Stomach (tissue), 9 donors: ENCODE results near the gene UBE2Q2. TPM values are rescaled to one million over a fixed set of nuclear protein-coding genes. Genes with fewer than 3 reads are reported as not detected.

Experiments used
- DNase-seq, 2 donors: peaks; one replicate each; pipeline versions ENCODE4 v3.0.0 to v3.0.0-alpha.2; 2013 to 2019
- H3K27ac ChIP-seq, 5 donors: fragments of 200-600 bp in 4 of 5; sonication (generic) in 4 of 5; one replicate each; pipeline ENCODE4 v1.5.1; 2013 to 2019; ENCODE audit warnings: mild to moderate bottlenecking in 1 of 5, moderate library complexity in 1 of 5
- H3K27me3 ChIP-seq, 3 donors: fragments of 200-600 bp; sonication (generic); one replicate each; pipeline ENCODE4 v1.5.1; 2017 to 2019; ENCODE audit warnings: mixed run types in 1 of 3
- H3K36me3 ChIP-seq, 4 donors: fragments of 200-600 bp; sonication (generic); 1 replicate in 3 of 4; 2 replicates in 1 of 4; pipeline ENCODE4 v1.5.1; 2016 to 2019
- H3K4me1 ChIP-seq, 4 donors: fragments of 200-600 bp; sonication (generic); one replicate each; pipeline ENCODE4 v1.5.1; 2016 to 2019
- H3K4me3 ChIP-seq, 4 donors: fragments of 200-600 bp; sonication (generic) in 3 of 4; one replicate each; pipeline ENCODE4 v1.5.1; 2016 to 2019; ENCODE audit warnings: mild to moderate bottlenecking in 1 of 4
- H3K9me3 ChIP-seq, 4 donors: fragments of 200-600 bp; sonication (generic); one replicate each; pipeline ENCODE4 v1.5.1; 2016 to 2019
- EP300 ChIP-seq: sonication (generic); formaldehyde crosslinking; IDR thresholded peaks from one replicate; pipeline ENCODE4 v1.6.1; 2017; ENCODE audit warnings: antibody characterized with exemption
- POLR2A ChIP-seq, 4 donors: fragments of 450-650 bp; IDR thresholded peaks; one replicate each; pipeline ENCODE4 v1.6.1; 2016; ENCODE audit warnings: antibody characterized with exemption in 4 of 4, control low read depth in 2 of 4, mild to moderate bottlenecking in 1 of 4, moderate library complexity in 1 of 4
- POLR2AphosphoS5 ChIP-seq, 3 donors: sonication (generic); formaldehyde crosslinking; IDR thresholded peaks; one replicate each; pipeline ENCODE4 v1.6.1; 2016; ENCODE audit warnings: antibody characterized with exemption in 3 of 3
- WGBS, 5 donors: extraction: QIAGEN DNeasy Blood & Tissue Kit in 3 of 5; methylation state at CpG; one replicate each; pipeline versions ENCODE4 v1.1.5 to v1.1.7; 2013 to 2018; 5-methylcytosine and 5-hydroxymethylcytosine counted together
- intact Hi-C: fragments of 100-400 bp; cut with DNase I; formaldehyde crosslinking; loops from one replicate; pipeline ENCODE4 v1.15.1; 2023; ENCODE audit warnings: low total_unique reads
- polyA plus RNA-seq, 3 donors: library from polyadenylated mRNA; stranded (reverse); fragments of 200-250 nt; gene quantifications; one replicate each; pipeline ENCODE4 v1.2.3, GENCODE V29; 2013
- total RNA-seq, 5 donors: library from RNA; depleted of rRNA; stranded (reverse); fragments of >200 nt; gene quantifications; one replicate each; pipeline versions ENCODE4 v1.1.0 to v1.2.3, GENCODE V29; 2014 to 2016
- TF ChIP-seq, protein P1 (sequence below), 7 experiments: fragments of 450-650 bp in 4 of 7; fragments of 200-600 bp in 3 of 7; sonication (generic) in 3 of 7; IDR thresholded peaks; one replicate each; pipeline ENCODE4 v1.5.1; 2016 to 2019; ENCODE audit warnings: antibody characterized with exemption in 7 of 7, control low read depth in 2 of 7, mild to moderate bottlenecking in 1 of 7
- donor health status: healthy with polysubstance abuse.
- donor health status: Bipolar disorder and iron deficiency.
- donor health status: healthy.

The UBE2Q2 gene
- total and polyA plus RNA-seq, 8 donors = 9.0 to 52.0 (median 33.8) TPM

DNA sequence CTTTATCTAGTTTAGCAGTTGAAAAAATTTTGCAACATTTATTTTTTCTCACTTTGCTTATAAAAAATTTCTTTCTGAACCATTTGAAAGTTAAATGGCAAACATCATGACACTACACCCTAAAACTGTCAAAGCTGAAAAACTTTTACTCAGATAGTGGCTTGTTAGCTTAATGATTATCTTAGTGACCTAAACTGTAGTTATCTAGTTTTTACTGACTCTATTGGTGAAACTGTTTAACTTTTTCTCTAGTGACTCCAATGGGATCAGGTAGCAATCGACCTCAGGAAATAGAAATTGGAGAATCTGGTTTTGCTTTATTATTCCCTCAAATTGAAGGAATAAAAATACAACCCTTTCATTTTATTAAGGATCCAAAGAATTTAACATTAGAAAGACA, 73.7 kb downstream of the UBE2Q2 start:
- H3K27me3 ChIP-seq = no peaks in the 10 kb centered on the region
- no peak overlapping the region for H3K27ac ChIP-seq
- H3K36me3 ChIP-seq = peaks cover 18 to 77% (median 68%) of the 10 kb centered on the region in 4 donors
- WGBS, 5 donors = 37 to 64% (median 47%) methylated on average over 1 of the region's 1 CpG
- intact Hi-C loops = no loop called here
- DNase-seq = no peak
- TF ChIP-seq POLR2A (IDR thresholded peaks at IDR 0.05) = no peak
- no peak for TF ChIP-seq POLR2AphosphoS5 (IDR thresholded peaks at IDR 0.05)
- TF ChIP-seq, protein P1, sequence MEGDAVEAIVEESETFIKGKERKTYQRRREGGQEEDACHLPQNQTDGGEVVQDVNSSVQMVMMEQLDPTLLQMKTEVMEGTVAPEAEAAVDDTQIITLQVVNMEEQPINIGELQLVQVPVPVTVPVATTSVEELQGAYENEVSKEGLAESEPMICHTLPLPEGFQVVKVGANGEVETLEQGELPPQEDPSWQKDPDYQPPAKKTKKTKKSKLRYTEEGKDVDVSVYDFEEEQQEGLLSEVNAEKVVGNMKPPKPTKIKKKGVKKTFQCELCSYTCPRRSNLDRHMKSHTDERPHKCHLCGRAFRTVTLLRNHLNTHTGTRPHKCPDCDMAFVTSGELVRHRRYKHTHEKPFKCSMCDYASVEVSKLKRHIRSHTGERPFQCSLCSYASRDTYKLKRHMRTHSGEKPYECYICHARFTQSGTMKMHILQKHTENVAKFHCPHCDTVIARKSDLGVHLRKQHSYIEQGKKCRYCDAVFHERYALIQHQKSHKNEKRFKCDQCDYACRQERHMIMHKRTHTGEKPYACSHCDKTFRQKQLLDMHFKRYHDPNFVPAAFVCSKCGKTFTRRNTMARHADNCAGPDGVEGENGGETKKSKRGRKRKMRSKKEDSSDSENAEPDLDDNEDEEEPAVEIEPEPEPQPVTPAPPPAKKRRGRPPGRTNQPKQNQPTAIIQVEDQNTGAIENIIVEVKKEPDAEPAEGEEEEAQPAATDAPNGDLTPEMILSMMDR (IDR thresholded peaks at IDR 0.05) = no peak
- TF ChIP-seq EP300 = no peak
- H3K4me1 ChIP-seq = peaks cover 0 to 5% (median 3%) of the 10 kb centered on the region in 4 donors
- H3K9me3 ChIP-seq = no peaks in the 10 kb centered on the region
- no peak overlapping the region for H3K4me3 ChIP-seq

DNA sequence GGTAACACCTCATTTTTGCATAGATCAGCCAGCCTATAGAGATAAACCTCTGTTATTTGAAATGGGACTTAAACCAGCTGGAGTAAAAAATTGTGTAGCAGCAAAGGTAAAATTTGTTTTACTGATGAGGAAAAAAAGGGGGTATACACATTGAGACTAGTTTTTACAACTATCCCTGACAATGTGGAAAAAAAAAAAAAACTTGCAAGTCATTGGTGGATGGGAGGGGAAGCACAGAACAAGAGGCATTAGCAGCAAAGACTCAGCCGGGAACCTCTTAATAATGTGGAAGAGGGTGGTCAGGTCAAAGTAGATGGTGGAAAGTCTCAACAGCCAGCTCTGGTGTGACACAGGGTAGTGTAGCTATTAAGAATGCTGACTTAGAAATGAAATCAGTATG, 74.9 kb downstream of the UBE2Q2 start:
- Histone ChIP-seq H3K27me3 (no peaks in the 10 kb centered on the region), H3K4me1 (peaks cover 10 to 17% (median 12%) of the 10 kb centered on the region in 4 donors), H3K4me3 (no peak overlapping the region), H3K9me3 (no peaks in the 10 kb centered on the region), H3K36me3 (peaks cover 18 to 71% (median 62%) of the 10 kb centered on the region in 4 donors), H3K27ac (no peak overlapping the region)
- intact Hi-C loops = no loop called here
- DNase-seq = no peak
- WGBS, 5 donors = 88 to 100% (median 100%) methylated on average over 1 of the region's 1 CpG
- TF ChIP-seq POLR2AphosphoS5 (IDR thresholded peaks at IDR 0.05) = no peak
- no peak for TF ChIP-seq POLR2A (IDR thresholded peaks at IDR 0.05)
- no peak for TF ChIP-seq EP300
- TF ChIP-seq, protein P1 (IDR thresholded peaks at IDR 0.05) = no peak

DNA sequence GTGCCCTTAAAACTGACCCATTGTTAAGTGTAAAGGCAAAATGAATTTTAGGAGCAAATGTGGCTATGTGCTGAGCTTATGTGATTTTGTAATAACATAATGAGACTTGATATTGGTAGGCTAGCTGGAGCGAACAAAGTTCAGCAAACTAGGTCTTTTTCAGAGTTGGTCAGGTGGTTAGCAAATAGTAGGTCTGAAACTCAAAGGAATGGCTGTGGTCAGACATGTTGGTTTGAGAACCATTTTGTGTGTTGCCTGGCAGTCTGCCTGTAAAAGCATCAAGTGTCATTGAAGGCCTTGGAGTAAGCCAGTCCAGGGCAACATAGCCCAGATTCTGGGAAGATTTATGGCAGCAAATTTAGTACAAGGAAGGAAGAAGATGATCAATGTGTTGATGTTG, 76.8 kb downstream of the UBE2Q2 start:
- DNase-seq = no peak
- Histone ChIP-seq H3K27ac (no peak overlapping the region), H3K36me3 (peaks cover 15 to 60% (median 43%) of the 10 kb centered on the region in 4 donors), H3K9me3 (no peaks in the 10 kb centered on the region), H3K27me3 (no peaks in the 10 kb centered on the region), H3K4me1 (peaks cover 10 to 17% (median 14%) of the 10 kb centered on the region in 4 donors), H3K4me3 (no peak overlapping the region)
- 96 to 100% (median 97%) methylated on average over 1 of the region's 1 CpG for WGBS, 5 donors
- intact Hi-C loops = no loop called here
- no peak for TF ChIP-seq EP300

DNA sequence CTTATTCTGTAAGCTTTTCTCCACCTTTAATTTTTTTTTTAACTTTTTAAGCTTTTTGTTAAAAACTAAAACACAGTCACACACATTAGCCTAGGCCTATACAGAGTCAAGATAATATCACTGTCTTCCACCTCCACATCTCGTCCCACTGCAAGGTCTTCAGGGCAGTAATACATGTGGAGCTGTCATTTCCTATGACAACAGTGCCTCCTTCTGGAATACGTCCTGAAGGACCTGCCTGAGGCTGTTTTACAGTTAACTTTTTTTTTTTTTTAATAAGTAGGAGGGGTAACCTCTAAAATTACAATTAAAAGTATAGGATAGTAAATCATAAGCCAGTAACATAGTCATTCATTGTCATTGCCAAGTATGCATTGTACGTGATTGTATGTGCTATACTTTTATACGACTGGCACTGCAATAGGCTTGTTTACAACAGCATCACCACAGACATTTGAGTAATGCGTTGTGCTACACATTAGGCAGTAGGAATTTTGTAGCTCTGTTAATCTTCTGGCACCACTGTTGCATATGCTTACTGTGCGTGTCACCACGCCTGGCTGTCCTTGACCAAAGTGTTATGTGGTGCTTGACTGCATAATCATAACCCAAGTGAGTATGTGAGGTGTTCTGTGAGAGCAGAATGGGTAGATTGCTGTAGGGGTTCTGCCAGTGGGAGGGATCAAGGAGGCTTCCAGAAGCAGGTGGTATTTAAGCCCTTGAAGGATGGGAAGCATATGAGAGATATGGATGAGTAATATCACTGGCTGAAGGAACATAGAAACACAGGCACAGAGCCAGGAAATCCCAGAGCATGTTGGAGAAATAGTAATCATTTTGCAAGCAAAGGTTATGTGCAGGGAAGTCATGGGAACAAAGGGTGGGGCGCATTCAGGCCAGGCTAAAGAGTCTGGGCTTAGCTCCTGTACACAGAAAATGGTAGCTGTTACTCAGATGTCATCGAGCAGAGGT, 78.8 kb downstream of the UBE2Q2 start:
- 57 to 70% (median 62%) methylated on average over 9 of the region's 9 CpGs for WGBS, 5 donors
- H3K4me1 ChIP-seq = peaks cover 10 to 25% (median 18%) of the 10 kb centered on the region in 4 donors
- no peaks in the 10 kb centered on the region for H3K9me3 ChIP-seq
- H3K27me3 ChIP-seq = no peaks in the 10 kb centered on the region
- H3K36me3 ChIP-seq = peaks cover 11 to 47% (median 37%) of the 10 kb centered on the region in 4 donors
- H3K27ac ChIP-seq = peak overlapping the region in 2 of 5 donors; percentile 44 to 50
- TF ChIP-seq EP300 (no peak), POLR2A (IDR thresholded peaks at IDR 0.05) (no peak), POLR2AphosphoS5 (IDR thresholded peaks at IDR 0.05) (peak in 1 of 3 donors; percentile 60)
- TF ChIP-seq, protein P1 (IDR thresholded peaks at IDR 0.05) = peak in 1 of 7 experiments; percentile 26
- intact Hi-C loops = no loop called here
- peak; percentile 56 to 83 for DNase-seq
- no peak overlapping the region for H3K4me3 ChIP-seq
